ENCODE results near the gene ADAM12.

ADAM12 gene

DNA sequence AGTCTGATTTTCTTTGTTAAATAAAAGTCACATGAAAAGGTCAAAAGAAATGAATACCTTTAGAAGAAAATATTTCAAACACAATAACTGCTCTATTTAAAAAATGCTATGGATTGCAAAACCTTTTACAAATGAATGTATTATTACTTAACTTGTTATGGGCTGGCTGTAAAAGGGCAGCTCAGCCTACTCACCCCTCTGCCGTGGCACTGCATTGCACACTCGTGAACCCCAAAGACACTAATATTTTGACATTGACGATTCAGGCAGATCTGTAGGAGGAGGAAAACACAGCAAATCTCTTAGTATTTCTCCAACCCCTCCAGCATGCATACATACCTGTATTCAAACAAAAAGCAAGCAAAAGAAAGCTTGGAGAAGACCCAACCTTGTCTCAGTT is 342.4 kb downstream of the ADAM12 start:
- H3K4me3 ChIP-seq (ENCODE audit: low read depth, low read length) = no peak overlapping the region
- TF ChIP-seq, protein P1, sequence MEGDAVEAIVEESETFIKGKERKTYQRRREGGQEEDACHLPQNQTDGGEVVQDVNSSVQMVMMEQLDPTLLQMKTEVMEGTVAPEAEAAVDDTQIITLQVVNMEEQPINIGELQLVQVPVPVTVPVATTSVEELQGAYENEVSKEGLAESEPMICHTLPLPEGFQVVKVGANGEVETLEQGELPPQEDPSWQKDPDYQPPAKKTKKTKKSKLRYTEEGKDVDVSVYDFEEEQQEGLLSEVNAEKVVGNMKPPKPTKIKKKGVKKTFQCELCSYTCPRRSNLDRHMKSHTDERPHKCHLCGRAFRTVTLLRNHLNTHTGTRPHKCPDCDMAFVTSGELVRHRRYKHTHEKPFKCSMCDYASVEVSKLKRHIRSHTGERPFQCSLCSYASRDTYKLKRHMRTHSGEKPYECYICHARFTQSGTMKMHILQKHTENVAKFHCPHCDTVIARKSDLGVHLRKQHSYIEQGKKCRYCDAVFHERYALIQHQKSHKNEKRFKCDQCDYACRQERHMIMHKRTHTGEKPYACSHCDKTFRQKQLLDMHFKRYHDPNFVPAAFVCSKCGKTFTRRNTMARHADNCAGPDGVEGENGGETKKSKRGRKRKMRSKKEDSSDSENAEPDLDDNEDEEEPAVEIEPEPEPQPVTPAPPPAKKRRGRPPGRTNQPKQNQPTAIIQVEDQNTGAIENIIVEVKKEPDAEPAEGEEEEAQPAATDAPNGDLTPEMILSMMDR (IDR thresholded peaks at IDR 0.05; ENCODE audit: low read depth, low read length) = no peak

DNA sequence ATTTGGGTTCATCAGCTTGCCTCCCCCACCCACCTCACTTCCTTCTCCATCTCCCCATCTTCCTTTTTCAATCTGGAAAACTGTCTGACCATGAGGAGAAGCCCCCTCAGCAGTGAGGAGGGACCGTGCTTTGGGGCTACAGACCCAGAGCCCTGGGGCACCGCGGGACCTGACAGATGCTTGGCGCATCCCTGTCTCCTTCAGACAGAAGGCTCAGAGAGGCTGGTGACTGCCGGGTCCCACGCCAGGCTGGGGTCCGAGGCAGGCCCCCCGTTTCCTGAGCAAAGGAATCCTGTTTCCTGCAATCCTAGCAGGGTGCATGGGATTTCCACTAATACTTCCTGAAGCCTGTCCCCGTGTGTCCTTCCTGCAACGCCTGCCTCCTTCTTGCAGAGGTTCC is 344.9 kb downstream of the ADAM12 start:
- TF ChIP-seq, protein P1 (IDR thresholded peaks at IDR 0.05; ENCODE audit: low read depth, low read length) = no peak

DNA sequence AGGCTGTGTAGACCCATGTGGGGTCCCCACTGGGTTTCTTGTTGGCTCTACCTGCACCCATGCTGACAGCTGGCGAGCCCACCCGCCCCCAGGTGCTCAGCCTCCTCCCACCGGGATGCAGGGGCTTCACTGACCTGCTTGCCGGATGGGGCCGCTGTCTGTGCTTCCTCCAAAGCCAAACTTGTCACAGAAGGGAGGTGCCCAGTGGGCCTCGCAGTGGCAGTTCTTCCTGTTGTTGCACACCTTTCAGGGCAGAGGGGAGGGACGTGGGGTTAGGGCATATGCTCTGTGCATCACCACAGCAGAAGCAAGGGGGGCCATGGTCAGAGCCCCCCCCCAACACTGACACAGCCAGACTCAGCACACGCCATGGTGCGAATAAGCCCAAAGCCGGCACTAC is 345.4 kb downstream of the ADAM12 start:
- TF ChIP-seq, protein P1 (IDR thresholded peaks at IDR 0.05; ENCODE audit: low read depth, low read length) = no peak
- H3K4me3 ChIP-seq (ENCODE audit: low read depth, low read length) = no peak overlapping the region

More for the DNA sequence above, 344.9 kb downstream of the ADAM12 start:
- no peak overlapping the region for H3K4me3 ChIP-seq (ENCODE audit: low read depth, low read length)

DNA sequence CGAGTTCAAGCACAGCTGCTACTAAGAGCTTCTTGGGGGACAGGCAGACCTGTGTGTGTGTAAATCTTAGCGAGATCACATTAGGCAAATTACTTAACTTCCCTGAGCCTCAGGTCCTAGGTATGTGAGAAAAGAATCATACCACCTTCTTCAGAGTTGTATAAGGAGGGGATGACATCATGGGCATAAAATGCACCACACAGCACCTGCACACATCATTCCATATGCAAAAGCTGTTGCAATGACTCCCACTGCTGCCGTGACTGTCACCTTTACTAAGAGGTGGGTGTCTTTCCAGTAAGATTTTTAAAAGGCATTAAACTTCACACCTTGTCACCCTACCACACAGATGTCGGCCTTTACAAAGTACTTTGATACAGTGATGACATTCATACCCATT is 345.9 kb downstream of the ADAM12 start:
- H3K4me3 ChIP-seq (ENCODE audit: low read depth, low read length) = no peak overlapping the region
- TF ChIP-seq, protein P1 (IDR thresholded peaks at IDR 0.05; ENCODE audit: low read depth, low read length) = no peak

DNA sequence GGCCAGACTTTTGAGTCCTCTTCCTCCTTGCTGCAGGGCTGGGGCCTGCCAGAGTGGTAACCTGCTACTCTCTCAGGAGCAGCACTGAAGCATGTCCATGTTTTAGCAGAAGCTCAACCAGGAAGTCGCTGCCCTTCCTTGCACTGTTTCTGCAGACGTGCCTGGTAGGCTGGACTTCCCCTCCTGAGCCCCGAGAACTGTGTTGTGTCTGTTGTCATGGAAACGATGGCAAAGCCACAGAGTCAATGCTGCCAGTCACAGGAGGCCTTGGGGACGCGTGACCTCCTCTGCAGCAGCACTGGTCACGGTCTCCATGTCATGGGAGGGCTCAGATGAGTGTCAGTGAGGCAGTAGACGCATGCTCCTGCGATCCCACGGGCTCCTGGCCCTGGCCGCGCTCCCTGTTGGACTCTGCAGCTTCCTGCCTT is 346.5 kb downstream of the ADAM12 start:
- no peak overlapping the region for H3K4me3 ChIP-seq (ENCODE audit: low read depth, low read length)
- TF ChIP-seq, protein P1 (IDR thresholded peaks at IDR 0.05; ENCODE audit: low read depth, low read length) = no peak

DNA sequence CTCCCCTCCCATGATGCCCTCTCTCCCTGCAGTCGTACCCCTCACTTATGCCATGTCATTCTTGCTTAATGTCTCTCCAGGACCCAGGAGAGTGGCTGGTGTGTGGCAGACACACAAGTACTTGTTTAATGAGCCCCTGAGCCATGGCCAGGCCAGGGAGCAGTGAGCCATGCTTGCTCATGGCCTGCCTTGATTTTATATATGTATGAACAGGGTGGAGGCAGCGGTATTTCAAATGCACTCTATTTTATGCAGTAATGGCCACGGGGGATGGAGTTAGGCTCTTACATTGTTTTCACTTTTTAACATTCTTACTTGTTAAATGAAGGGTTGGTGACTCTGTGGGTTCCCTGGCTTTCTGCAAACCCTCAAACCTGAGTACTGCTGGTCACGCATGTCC is 347.2 kb downstream of the ADAM12 start:
- H3K4me3 ChIP-seq (ENCODE audit: low read depth, low read length) = no peak overlapping the region

DNA sequence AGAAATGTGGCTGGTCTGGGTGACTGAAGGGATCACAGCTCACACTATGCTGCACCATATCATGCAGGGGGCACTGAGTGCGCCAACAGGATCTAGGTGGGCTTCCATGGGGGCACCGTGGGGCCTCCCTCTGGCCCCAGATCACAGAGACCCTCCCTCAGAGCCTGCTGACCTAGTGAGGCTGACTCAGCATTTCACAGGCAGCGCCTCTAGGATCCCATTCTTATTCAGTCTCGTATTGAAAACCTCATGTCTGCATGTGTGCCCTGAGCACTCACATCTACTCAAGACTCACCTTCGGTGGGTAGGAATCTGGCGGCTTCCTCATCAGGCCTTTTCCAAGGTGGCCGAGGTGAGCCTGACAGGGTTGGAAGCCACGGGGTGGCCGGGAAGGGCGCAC is 350.3 kb downstream of the ADAM12 start:
- no peak overlapping the region for H3K4me3 ChIP-seq (ENCODE audit: low read depth, low read length)
- TF ChIP-seq, protein P1 (IDR thresholded peaks at IDR 0.05; ENCODE audit: low read depth, low read length) = no peak

More for the DNA sequence above, 347.2 kb downstream of the ADAM12 start:
- TF ChIP-seq, protein P1 (IDR thresholded peaks at IDR 0.05; ENCODE audit: low read depth, low read length) = no peak
